Measurements from ENCODE around the gene MT1E.

The MT1E gene

DNA sequence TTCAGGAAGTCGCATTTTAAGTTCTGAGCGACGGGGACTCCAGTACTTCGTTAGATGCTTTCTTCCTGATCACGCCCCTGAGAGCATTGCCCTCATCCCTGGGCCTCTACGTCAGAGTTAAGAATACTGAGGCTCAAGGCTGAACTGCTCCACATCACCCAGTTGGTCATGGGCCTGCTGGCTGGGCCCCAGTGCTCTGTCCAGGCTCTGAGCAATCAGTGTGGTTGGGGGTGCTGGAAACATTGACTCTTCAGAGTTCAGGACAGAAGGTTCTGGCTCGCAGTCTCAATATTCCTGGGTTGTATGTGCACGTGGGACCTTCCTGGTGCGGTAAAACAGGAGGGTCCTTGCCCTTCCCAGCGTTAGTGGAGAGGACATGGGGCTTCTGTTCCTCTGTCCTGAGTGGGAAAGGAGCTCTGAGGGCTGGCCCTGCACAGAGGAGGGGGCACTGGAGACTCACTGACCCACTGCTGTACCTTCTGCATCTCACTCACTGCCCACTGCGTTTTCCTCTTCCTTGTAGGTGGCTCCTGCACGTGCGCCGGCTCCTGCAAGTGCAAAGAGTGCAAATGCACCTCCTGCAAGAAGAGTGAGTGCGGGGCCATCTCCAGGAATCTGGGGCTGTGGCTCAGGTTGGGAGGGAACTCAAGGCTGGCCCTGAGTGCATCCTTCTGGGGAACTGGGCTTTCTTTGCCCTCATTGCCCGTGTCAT, 518 bp downstream of the MT1E start:
- peak overlapping the region; percentile 80 for H3K4me3 ChIP-seq (replicated peaks; ENCODE audit: low read depth, low read length)
- TF ChIP-seq, protein P1, sequence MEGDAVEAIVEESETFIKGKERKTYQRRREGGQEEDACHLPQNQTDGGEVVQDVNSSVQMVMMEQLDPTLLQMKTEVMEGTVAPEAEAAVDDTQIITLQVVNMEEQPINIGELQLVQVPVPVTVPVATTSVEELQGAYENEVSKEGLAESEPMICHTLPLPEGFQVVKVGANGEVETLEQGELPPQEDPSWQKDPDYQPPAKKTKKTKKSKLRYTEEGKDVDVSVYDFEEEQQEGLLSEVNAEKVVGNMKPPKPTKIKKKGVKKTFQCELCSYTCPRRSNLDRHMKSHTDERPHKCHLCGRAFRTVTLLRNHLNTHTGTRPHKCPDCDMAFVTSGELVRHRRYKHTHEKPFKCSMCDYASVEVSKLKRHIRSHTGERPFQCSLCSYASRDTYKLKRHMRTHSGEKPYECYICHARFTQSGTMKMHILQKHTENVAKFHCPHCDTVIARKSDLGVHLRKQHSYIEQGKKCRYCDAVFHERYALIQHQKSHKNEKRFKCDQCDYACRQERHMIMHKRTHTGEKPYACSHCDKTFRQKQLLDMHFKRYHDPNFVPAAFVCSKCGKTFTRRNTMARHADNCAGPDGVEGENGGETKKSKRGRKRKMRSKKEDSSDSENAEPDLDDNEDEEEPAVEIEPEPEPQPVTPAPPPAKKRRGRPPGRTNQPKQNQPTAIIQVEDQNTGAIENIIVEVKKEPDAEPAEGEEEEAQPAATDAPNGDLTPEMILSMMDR (IDR thresholded peaks at IDR 0.05; ENCODE audit: low read depth, low read length, missing control alignments): no peak
- DNase-seq (ENCODE audit: extremely low read depth, low read depth): no peak

DNA sequence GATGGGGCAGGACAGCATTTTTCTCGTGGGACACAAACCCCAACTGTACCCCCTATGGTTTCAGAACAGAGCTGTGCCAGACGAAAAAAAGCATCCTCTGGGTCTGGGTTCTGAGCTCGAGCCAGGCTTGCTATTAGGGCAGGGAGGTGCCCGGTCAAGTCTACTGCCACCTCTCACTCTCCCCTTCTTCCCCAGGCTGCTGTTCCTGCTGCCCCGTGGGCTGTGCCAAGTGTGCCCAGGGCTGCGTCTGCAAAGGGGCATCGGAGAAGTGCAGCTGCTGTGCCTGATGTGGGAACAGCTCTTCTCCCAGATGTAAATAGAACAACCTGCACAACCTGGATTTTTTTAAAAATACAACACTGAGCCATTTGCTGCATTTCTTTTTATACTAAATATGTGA, 1.1 kb downstream of the MT1E start:
- H3K4me3 ChIP-seq (replicated peaks; ENCODE audit: low read depth, low read length): peak overlapping the region; percentile 80
- TF ChIP-seq, protein P1 (IDR thresholded peaks at IDR 0.05; ENCODE audit: low read depth, low read length, missing control alignments): no peak

DNA sequence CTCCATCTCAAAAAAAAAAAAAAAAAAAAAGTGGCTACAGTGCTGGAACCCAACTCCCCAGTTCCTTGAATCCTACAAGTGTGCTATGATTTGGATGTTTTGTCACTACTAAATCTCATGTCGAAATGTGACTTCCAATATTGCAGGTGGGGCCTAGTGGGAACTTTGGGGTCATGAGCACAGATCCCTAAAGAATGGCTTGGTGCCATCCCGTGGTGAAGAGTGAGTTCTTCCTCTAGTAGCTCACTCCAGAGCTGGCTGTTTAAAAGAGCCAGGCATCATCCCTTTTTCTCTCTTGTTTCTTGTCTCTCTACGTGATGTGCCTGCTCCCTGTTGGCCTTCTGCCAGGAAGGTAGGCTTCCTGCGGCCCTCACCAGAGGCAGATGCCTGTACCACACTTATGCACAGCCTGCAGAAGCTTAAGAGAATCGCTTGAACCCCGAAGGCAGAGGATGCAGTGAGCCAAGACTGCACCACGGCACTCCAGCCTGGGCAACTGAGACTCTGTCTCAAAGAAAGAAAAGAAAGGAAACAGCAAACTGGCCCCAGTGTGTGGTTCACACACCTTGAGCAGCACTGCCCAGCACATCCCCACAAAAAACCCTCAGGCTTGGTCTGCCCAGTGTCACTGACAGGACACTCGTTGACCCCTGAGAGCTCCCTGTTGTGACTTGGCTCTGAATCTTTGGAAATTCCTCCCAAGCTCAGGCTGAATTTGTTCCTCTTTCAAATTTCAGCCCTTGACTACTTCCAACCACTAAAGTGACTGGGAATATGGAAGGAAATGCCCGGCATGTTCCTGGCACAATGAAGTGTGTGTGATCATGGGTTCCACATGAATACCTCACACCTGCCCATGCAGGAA, 3.1 kb downstream of the MT1E start:
- TF ChIP-seq, protein P1 (IDR thresholded peaks at IDR 0.05; ENCODE audit: low read depth, low read length, missing control alignments): no peak
- no peak for DNase-seq (ENCODE audit: extremely low read depth, low read depth)
- no peak overlapping the region for H3K4me3 ChIP-seq (replicated peaks; ENCODE audit: low read depth, low read length)

More for the DNA sequence above, 1.1 kb downstream of the MT1E start:
- no peak for DNase-seq (ENCODE audit: extremely low read depth, low read depth)

DNA sequence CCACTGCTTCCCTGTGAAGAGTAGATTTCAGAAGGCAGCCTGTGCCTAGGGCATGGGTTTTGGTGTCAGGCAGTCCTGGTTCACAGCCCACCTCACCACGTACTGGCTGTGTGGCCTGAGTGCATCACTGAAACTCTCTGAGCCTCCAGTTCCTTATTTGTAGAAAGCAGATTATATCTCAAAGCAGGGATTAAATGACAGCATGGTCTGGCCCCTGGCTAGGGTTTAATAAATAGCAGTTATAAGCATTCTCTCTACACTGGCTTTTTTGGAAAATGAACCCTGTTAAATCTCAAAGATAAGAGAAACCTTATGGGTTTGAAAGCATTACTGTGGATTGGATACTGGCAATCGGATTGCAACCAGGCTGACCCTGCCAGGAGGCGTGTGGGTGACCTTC, 4.0 kb downstream of the MT1E start:
- TF ChIP-seq, protein P1 (IDR thresholded peaks at IDR 0.05; ENCODE audit: low read depth, low read length, missing control alignments): no peak
- DNase-seq (ENCODE audit: extremely low read depth, low read depth): no peak
- H3K4me3 ChIP-seq (replicated peaks; ENCODE audit: low read depth, low read length): no peak overlapping the region

DNA sequence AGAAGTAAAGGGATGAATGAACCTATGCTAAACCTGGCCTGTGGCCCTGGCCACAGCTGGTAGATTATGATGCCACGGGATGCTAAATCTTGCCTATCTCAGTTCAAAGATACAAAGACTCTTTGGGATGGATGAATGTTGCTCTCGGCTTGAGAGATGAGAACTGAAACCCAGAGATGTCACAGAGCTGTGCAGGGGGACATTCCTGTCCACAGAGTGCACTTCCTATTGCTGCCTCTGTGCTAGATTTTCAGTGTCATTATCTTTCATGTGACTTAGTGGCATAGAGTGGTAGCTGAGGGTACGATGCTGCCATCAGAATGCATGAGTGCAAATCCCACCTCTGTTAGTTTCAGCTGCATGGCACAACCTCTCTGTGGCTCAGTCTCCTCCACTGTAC, 4.6 kb downstream of the MT1E start:
- no peak for DNase-seq (ENCODE audit: extremely low read depth, low read depth)
- TF ChIP-seq, protein P1 (IDR thresholded peaks at IDR 0.05; ENCODE audit: low read depth, low read length, missing control alignments): no peak
- no peak overlapping the region for H3K4me3 ChIP-seq (replicated peaks; ENCODE audit: low read depth, low read length)

DNA sequence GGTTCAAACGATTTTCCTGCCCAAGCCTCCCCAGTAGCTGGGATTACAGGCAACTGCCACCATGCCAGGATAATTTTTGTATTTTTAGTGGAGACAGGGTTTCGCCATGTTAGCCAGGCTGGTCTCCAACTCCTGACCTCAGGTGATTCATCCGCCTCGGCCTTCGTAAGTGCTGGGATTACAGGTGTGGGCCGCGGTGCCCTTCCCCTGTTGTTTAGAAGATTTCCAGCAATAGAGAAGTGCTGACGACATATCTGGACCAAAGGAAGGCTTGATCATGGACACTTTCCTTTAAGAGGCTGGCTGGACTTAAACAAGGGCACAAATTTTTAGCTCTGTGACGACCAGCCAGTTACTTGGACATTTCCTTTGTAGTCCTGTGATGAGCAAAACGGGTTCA, 5.6 kb downstream of the MT1E start:
- no peak overlapping the region for H3K4me3 ChIP-seq (replicated peaks; ENCODE audit: low read depth, low read length)
- TF ChIP-seq, protein P1 (IDR thresholded peaks at IDR 0.05; ENCODE audit: low read depth, low read length, missing control alignments): no peak
- no peak for DNase-seq (ENCODE audit: extremely low read depth, low read depth)

Data from HFF-Myc (cell line).